Thoracic aorta (tissue), 2 donors: ENCODE data around the gene LRIG2. TPM values are rescaled to one million over a fixed set of nuclear protein-coding genes. Genes with fewer than 3 reads are reported as not detected.
A peak's percentile ranks its signal among the peaks of the same experiment; 100 is the strongest.

Source experiments
- ATAC-seq: fragments of 150-250 bp; one replicate; pipeline ENCODE4 v1.8.0; 2017; ENCODE audit warnings: low read depth; ENCODE audit not compliant: insufficient number of reproducible peaks, low FRiP score
- DNase-seq: peaks from one replicate; pipeline ENCODE4 v3.0.0-alpha.2; 2020; ENCODE audit warnings: low spot score
- H3K27ac ChIP-seq, 2 donors: fragments of 200-600 bp; sonication (generic); 1 replicate in 1 of 2; 2 replicates in 1 of 2; pipeline ENCODE4 v1.5.1; 2016; ENCODE audit warnings: mild to moderate bottlenecking in 2 of 2, moderate library complexity in 2 of 2
- H3K27me3 ChIP-seq: fragments of 200-600 bp; sonication (generic); replicated peaks from 2 replicates; pipeline ENCODE4 v1.6.0; 2016; ENCODE audit warnings: mild to moderate bottlenecking; ENCODE audit not compliant: insufficient read depth
- H3K36me3 ChIP-seq: fragments of 200-600 bp; sonication (generic); one replicate; pipeline ENCODE4 v1.5.1; 2016
- H3K4me1 ChIP-seq, 2 donors: fragments of 200-600 bp; sonication (generic); 1 replicate in 1 of 2; 2 replicates in 1 of 2; pipeline versions ENCODE4 v1.5.1 to v1.6.0; 2016; ENCODE audit warnings: low read depth in 2 of 2, mild to moderate bottlenecking in 1 of 2; ENCODE audit not compliant: control insufficient read depth in 1 of 2
- H3K4me3 ChIP-seq: fragments of 200-600 bp; sonication (generic); 2 replicates; pipeline ENCODE4 v1.5.1; 2016; ENCODE audit warnings: mild to moderate bottlenecking
- H3K9me3 ChIP-seq: fragments of 200-600 bp; sonication (generic); 2 replicates; pipeline ENCODE4 v1.5.1; 2016
- CTCF ChIP-seq: fragments of 200-600 bp; sonication (generic); IDR thresholded peaks from one replicate; pipeline ENCODE4 v1.5.1; 2019; ENCODE audit warnings: antibody characterized with exemption
- total RNA-seq, 2 donors: library from RNA; depleted of rRNA; stranded (reverse); fragments of >200 nt; gene quantifications; one replicate each; pipeline versions ENCODE4 v1.1.0 to v1.2.3, GENCODE V29; 2016

LRIG2 gene
- total RNA-seq, 2 donors from 2014 or later = 13.4 to 44.7 TPM

GRCh38 chr1:113136476-113136875, 63.5 kb downstream of the LRIG2 start:
- DNase-seq (no peak), ATAC-seq (no peak)
- no peak for TF ChIP-seq CTCF
- no peaks in the 10 kb centered on the region for H3K27me3 ChIP-seq
- H3K36me3 ChIP-seq = no peaks in the 10 kb centered on the region
- peaks cover 0 to 7% of the 10 kb centered on the region in 2 donors for H3K4me1 ChIP-seq
- no peaks in the 10 kb centered on the region for H3K9me3 ChIP-seq
- H3K27ac ChIP-seq = no peak overlapping the region
- no peak overlapping the region for H3K4me3 ChIP-seq

- H3K9me3 ChIP-seq = no peaks in the 10 kb centered on the region
Measured at GRCh38 chr1:113137563-113137962, 64.6 kb downstream of the LRIG2 start.

GRCh38 chr1:113138778-113139177, 65.8 kb downstream of the LRIG2 start:
- H3K9me3 ChIP-seq = no peaks in the 10 kb centered on the region
- no peak overlapping the region for H3K27ac ChIP-seq
- DNase-seq (no peak), ATAC-seq (no peak)
- H3K36me3 ChIP-seq = no peaks in the 10 kb centered on the region
- H3K4me3 ChIP-seq = no peak overlapping the region
- H3K27me3 ChIP-seq = no peaks in the 10 kb centered on the region
- no peak for TF ChIP-seq CTCF
- peaks cover 0 to 25% of the 10 kb centered on the region in 2 donors for H3K4me1 ChIP-seq

More at GRCh38 chr1:113137563-113137962, 64.6 kb downstream of the LRIG2 start:
- H3K27me3 ChIP-seq = no peaks in the 10 kb centered on the region
- H3K4me1 ChIP-seq = peaks cover 0 to 16% of the 10 kb centered on the region in 2 donors
- ATAC-seq (no peak), DNase-seq (no peak)
- no peaks in the 10 kb centered on the region for H3K36me3 ChIP-seq
- H3K4me3 ChIP-seq = no peak overlapping the region
- no peak for TF ChIP-seq CTCF
- no peak overlapping the region for H3K27ac ChIP-seq

- DNase-seq (no peak), ATAC-seq (no peak)
- no peaks in the 10 kb centered on the region for H3K27me3 ChIP-seq
- no peak overlapping the region for H3K27ac ChIP-seq
- no peaks in the 10 kb centered on the region for H3K36me3 ChIP-seq
- no peak for TF ChIP-seq CTCF
- peaks cover 0 to 25% of the 10 kb centered on the region in 2 donors for H3K4me1 ChIP-seq
- H3K9me3 ChIP-seq = no peaks in the 10 kb centered on the region
- no peak overlapping the region for H3K4me3 ChIP-seq
Measured at GRCh38 chr1:113140176-113140575, 67.2 kb downstream of the LRIG2 start.

GRCh38 chr1:113140588-113141446, 67.8 kb downstream of the LRIG2 start:
- H3K4me3 ChIP-seq = peak overlapping the region; percentile 40
- ATAC-seq = peak; percentile 68

More at GRCh38 chr1:113140588-113141446, 67.8 kb downstream of the LRIG2 start:
- H3K36me3 ChIP-seq = no peaks in the 10 kb centered on the region
- H3K4me1 ChIP-seq = peaks cover 0 to 25% of the 10 kb centered on the region in 2 donors
- no peaks in the 10 kb centered on the region for H3K9me3 ChIP-seq
- H3K27ac ChIP-seq = no peak overlapping the region
- TF ChIP-seq CTCF = peak; percentile 79
- DNase-seq = no peak
- H3K27me3 ChIP-seq = no peaks in the 10 kb centered on the region
